Right lung (tissue), 5 donors: ENCODE results near the gene CD58. TPM values are rescaled to one million over a fixed set of nuclear protein-coding genes. Genes with fewer than 3 reads are reported as not detected.

Experiments
- DNase-seq, 2 donors: peaks; one replicate each; pipeline ENCODE4 v3.0.0-alpha.2; 2013
- polyA plus RNA-seq, 5 donors: library from polyadenylated mRNA; unstranded; fragments of 120-200 nt; gene quantifications; one replicate each; pipeline versions ENCODE4 v1.2.1 to v1.2.3, GENCODE V29; 2013; ENCODE audit warnings: inconsistent platforms in 1 of 5, low replicate concordance in 1 of 5; ENCODE audit not compliant: insufficient read length in 5 of 5, insufficient read depth in 1 of 5

CD58 gene
- polyA plus RNA-seq, 5 donors = 9.6 to 16.9 (median 14.0) TPM

DNA sequence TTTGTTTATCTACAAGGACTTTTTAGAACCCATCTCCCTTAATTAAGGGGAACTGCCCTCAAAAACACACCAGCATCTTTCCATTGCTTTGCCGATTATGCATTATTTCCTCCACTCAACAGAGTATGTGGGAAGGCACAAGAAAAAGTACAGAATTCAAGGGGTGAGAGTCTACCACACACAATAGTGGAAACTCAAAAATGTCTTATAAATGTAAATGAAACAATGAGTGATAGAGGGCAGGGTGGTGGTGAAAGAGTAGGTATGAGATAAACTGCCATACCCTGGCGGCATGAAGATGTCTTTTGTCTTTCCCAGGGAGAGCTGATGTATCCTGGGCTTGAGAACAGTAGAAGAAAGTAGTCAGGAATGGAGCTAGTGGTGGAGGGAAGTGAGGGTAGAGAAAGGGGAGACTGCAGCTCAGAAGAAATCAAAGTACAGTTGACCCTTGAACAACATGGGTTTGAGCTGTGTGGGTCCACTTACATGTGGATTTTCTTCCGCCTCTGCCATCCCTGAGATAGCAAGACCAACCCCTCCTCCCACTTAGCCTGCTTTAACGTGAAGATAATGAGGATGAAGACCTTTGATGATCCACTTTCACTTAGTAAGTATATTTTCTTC, 24.4 kb downstream of the CD58 start:
- no peak for DNase-seq

DNA sequence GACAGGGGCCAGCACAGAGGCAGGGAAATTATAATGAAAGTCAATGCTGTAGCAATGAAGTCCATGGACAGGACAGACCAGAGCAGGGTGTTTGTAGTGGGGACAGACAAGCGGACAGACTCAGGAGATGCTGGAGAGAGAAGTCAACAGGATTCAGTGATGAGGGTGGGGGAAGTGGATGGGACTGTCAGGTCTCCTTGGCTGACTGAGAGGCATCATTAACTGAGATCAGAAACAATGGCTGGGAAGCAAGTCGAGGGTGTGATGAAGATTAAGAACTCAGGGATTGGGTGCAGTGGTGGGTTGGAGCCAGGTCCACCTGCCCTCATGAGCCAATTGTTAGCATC, 25.5 kb downstream of the CD58 start:
- no peak for DNase-seq

DNA sequence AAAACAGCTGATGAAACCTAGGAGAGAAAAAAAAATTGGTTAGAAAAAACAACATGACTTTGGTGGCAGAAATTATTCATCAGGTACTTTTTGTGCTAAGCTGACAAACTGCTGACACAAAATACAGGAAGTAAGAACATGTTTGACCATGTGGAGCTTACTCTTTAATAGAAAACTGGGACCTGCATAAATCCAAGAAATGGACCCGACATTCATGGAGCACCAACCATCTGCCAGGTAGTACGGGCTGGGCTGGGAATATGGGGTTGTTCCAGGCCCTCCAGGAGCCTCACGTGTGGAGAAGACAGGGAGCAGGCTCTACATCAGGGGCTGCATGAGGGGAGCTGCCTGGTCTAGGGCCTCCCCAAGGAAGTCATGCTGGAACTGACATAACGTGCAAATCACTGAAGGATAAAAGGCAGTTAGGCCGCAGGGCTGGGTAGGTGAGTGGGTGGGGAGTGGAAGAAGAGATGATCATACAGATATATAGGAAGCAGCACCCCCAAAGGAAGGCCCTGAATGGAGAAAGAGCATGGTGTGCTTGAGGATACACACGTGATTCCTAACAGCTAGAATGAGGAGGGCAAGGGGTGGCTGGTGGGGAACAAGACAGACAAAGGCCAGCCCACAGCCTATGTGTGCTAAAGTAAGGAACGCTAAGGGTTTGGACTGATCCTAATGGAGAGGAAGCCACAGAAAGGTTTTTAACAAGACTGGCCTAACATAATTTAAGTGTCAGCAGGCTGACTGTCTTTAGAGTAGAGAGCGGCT, 26.1 kb downstream of the CD58 start:
- DNase-seq = no peak

DNA sequence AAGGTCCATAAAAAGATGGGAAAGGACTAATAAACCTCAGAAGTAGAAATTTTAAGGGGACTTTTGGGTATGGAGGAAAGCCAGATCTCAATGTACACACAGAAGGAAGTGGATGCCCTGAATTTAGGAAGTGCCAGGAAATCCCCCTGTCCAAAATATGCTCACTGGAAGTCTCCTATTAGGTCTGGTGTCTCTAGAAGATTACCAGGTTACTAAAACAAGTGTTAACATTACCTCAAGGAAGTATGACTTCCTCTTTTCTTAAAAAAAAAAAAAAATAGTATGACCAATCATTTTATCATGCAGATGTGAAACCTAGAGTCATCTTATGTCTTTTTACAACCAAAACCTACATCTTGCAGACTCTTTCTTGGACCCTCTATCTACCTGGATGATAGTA, 30.7 kb downstream of the CD58 start:
- DNase-seq = no peak

DNA sequence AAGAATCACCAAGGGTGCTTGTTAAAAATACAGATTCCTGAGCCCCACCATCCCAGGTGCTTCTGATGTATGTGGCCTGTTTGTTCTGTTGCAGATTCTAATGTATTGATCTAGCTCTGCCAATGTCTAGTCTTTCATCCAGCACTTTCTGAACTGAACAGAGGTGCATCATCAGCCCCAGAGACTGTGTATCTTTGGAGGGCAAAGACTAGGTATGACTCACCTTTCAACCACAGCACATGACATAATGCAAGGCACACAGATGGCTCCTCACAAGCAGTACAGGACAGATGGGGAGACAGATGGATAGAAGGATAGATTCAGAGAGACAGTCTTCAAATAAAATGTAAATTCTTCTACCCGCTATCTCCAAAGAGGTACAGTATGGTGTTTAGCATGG, 32.3 kb downstream of the CD58 start:
- no peak for DNase-seq

DNA sequence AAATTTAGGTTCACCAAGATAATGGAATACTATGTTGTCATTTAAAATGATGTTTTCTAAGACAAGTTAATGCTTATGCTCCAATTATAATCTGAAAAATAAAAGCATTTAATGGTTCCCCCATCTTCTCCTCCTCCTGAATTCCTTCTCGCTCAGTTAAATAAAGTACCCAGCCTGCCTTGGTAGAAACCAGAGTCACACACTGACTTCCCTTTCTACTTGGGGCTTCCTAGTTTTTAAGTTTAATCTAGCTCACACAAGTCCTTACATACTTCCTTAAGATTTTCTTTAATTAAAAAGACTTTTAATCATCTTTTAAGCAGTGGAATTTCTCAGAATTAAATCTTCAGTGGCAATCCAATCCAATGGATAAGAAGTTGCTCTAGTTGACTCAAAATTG, 32.9 kb downstream of the CD58 start:
- no peak for DNase-seq

DNA sequence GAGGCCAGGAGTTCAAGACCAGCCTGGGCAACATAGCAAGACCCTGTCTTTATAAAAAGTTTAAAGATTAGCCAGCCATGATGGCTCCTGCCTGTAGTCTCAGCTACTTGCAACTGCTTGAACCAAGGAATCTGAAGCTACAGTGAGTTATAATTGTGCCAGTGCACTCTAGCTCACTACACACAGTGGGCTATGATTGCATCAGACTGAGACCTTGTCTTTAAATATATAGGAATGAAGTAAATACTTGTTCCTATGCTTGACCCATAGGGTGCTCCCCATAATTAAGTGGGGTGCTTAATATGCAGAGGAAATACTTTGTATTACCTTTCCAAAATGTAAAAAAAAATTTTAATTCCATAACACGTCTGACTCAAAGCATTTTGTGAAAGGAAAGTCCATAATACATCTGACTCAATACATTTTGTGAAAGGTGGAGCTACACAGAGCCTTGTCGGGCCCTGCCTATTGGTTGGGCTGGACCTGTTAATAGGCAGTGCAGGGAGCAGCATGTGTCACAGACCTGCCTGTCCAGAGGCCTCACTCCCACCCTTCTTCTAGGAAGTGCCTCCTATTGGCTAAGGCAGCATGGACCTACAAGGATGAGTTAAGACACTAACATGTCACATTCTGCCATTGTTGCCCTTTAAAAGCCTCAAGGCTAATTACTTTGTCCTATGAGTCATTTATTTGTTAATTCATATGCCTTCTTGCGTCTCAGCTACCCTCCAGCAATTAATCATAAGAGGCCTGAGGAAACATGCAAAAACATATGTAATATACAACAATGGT, 33.6 kb downstream of the CD58 start:
- DNase-seq = no peak

DNA sequence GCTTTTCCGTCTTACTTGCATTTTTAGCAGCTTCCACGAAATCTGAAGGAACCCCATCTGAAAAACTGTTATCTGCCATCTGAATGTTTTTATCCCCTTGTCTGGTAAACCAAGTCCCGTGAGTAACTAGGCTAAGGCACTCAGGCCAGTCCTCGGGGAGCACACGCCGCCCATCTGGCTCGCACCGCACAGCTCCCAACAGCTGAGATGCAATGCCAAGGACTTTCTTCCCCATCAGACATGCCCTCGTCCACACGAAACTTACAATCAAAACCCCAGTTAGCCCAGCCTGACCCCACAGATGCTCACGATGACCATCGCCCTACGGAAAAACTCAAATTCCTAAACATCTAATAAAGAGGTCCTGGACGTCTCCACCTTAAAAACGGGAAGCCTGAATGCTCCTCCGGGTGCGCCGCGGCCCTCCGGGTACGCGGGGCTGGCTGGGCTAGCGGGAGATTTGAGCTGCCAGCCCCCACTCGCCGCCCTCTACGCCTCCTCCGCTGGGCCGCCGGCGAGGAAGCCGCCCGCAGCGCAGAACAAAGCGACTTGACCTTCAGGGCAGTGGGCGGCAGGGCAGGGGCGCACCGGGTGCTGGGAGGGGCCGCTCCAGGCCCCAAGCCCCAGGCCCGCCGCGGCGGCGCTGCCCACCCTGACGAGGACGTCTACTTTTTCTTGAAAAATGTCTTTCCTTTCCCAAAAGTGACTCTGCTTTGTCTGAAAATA, 36.6 kb downstream of the CD58 start:
- no peak for DNase-seq

DNA sequence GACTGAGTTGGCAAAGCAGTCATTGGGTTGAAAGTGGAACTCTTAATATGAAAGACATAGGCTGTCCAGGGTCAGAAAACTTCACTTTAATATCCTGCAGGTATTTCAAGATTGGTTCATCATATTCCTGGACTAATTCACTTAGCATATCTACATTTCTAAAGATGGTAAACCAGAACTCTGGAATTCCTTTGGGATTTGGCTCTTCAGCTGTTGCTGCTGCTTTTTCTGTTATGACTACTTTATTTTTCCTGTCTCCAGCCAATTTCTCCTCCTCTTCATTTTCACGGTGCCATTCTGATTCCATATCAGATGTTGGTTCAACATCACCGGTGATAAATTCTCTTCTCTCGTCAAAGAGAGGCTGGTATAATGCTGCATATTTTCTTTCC, 37.4 kb downstream of the CD58 start:
- no peak for DNase-seq

DNA sequence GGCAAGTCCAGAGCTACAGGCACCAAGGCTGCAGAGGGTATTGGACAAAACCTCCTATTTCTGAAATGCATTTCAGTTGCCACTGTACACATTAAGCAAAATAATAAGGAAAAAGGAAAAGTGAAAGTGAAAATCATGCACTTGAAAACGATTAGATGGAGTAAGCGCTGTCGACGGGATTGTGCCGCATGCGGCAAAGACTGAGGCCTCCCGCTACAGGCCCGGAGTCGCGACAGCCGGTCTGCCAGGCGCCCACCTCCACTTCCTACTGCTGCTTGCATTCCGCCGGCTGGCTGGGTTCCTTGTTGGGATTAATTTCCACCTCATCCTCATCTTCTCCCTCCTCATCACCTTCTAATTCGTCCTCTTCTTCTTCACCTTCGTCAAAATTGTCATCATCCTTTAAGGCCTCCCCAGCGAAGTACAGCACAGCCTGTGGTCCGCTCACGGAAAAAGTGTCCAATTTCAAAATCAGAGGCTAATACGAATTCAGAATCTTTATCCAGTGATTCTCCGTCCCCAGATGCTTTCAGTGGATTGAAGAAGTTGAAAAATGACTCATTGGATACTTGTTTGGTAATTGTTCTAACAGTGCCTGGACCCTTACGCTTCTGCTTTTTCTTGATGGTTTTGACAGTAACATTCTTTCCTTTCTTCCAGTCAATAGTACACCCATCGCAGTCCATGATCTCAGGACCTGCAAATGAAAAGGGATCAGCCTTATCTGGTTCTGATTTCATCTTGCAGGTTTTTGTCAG, 38.0 kb downstream of the CD58 start:
- DNase-seq = no peak

DNA sequence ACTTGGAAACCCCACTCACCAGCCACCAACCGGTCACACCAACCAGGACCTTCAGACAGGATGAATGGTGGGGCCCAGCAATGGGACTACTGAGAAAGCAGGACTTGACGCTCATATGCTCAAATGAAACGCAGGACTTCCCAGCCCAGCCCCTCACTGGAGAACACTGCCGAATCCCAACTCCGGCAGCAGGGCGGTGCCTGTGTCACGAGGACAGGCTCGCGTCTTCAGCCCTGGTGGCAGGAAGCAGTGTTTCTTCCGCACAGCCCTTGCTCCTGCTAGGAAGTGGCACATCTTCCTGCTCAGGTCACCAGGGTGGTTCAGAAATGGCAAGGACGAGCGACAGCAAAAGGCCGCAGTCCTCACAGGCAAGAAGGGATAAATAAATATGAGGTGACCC, 38.9 kb downstream of the CD58 start:
- no peak for DNase-seq

DNA sequence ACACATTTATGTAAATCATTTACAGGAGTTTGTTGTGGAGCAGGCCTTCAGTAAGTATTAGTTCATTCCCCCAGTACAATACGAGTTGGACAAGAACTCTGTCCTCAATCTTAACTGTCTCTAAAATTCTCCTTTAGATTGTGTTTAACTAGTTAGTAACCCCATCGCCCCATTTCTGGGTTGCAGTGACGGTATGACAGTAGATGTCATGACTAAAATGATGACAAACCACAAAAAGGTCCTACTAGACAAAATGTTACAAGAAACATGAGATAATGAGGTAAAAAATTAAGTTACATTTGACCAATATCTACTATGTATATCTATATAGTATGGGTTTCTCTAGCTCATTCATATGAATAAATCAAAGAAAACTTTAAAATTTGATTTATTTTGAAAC, 41.1 kb downstream of the CD58 start:
- no peak for DNase-seq

DNA sequence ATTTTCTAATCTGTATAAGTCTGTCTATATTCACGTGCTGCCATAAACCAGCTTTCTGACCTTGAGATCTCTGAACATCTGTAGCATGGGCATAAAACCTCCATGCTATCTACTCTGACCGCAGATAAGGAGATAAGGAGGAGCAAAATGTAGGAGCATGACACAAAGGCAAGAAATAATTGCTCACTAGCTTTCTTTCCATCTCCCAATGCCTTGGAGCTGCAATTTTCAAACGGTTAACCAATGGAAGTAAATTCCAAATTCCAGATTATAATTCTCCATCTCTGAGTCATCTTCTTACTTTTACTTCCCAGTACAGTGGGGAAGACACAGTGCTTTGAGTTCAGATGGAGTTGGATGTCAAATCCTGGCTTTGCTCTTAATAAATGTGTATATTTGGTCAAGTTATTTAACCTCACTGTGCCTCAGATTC, 41.6 kb downstream of the CD58 start:
- DNase-seq = no peak

DNA sequence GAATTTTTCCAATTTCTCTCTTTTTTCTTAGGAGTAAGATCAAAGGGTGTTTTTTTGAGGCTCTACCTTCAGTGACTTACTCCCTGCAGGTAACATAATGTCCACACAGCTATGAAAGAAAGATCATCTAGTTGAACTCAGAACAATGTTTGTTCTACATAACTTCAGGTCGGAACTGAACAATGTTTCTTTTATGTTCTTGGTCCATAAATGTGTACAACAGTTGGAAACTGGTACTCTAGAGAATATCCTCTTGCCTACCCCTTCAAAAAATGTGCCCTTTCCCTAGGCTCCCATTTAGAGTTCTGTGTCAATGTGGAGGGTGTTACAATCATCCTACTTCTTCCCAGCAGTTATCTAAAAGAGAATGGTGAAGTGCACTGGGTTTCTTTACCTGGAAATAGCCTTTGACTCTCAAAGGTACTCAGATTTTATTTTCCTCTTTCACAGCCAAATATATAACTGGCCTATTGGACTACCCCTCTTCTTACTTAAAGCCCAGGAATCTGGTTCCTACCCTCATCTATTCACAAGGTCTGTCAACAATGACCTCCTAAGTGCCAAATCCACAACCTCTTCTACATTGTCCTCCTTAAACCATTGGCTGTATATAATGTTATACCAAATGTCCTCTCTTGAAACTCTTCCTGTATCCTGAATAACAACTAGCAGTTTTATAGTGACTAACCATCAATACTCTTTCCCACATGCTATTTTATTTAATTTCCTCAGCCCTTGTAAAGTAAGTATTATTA, 42.3 kb downstream of the CD58 start:
- no peak for DNase-seq

DNA sequence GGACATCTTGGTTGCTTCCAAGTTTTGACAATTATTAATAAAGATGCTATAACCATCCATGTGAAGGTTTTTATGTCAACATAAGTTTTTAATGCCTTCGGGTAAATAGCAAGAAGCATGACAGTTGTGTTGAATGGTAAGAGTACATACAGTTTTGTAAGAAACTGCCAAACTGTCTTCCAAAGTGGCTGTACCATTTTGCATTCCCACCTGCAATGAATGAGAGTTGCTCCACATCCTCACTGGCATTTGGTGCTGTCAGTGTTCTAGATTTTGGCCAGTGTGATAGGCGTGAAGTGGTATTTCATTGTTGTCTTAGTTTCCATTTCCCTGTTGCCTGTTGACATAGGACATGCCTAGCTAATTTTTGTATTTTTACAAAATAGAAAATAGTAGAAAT, 45.4 kb downstream of the CD58 start:
- no peak for DNase-seq

DNA sequence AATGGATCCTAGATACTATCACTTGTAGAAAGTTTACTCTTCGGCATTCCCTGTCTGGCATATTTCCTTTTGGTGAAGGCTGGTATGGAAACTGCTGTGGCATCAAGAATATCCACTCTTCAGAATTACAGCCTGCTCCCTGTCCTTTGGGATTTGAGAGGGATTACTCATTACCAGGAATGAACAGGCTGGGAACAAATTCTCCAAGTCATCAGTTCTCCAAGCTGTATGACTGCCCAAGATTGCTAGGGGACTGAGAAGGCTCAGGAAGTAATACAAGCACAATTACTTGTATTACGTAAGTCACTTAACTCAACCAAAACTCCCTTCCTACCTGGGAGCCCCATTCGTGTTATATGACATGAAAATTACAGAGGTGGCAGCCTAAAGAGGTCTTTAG, 49.6 kb downstream of the CD58 start:
- no peak for DNase-seq

DNA sequence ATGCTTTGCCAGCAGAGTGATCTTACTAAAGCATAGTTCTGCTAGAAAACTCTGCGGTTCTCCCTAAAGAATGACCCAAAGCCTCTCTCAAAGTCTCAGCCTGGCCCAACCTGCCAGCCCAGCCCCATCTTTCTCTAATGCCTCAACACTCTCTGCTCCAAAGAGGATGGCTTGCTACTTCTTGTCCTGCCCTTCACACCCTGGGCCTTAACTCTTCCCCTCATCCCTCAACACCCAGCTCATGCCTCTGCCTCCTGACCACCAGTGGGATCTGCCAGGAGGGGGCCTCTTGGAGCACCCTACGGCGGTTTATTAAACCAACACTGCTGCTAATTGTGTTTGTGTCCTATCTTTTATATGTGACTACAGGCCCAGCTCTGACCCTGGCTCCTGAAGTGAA, 52.4 kb downstream of the CD58 start:
- DNase-seq = no peak

DNA sequence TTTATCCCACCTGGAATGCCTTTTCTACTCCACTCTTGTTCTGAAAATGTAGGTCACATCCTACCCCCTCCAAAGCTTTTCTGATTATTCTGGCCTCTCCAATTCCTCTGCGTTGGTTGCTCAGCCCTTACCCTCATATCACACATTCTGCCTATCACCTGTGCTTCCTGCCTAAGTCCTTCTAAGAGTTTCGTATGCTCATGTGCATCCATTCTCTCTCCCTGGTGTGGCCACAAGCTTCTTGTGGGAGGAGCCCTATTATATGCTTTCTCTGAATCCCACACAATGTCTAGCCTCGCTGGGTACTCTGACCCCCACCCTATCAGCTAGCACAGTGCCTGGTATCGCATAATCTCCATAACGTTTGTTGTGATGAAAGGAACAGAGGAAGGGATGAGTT, 54.2 kb downstream of the CD58 start:
- no peak for DNase-seq

DNA sequence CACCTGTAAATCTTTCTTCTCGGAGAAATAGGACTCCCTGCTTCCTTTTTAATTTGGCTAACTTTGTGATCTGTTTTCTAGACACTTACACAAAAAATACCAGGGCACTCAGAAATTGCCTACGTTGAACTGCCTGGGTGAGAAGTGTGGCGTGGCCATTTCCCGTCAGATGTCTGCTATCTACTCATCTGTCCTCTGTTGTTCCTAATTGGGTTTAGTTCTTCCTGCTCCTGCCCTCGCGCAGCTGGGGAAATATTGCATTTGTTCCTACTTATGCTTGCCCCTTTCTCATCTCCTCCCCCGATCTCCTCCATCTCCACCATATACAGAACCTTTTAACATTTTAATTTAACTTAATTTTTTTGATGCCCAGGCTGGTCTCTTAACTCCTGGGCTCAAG, 55.1 kb downstream of the CD58 start:
- DNase-seq = no peak

DNA sequence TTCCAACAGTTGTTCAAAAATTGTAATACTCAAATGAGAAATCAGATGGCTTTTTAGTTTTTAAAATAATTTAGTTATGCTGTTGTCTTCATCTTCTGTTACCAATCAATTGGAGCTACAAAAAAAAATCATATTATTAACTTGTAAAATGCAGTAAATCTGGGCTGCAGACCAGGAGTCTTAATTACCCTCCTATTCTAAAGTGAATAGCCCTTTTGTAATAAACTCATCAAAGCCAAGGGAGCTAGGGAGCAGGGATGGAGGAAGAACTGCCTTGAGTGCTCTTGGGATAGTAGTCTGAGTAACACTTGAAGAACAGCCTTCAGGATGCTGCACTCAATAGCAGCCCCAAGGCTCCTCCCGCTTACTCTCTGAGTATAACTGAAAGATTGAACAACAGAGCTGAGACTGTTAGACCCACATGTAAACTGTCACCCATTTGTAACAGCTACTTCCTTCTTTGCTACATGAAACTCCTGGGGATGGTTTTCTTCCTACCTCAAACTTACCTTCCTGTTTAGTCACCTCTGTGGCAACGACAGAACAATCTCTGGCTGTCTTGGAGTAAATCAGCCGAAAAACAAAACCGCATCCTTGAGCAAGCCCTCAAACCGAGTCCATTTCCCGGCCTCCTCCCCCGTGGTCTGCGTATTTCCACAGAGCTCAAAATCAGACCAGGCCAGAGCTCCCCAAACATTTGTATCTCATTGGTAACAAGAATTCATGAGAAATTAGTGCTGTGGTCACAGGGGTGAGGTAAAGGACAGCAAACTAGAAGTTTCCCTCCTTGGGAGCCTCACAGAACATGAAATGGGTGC, 55.9 kb downstream of the CD58 start:
- no peak for DNase-seq
